ENCODE data around the gene PSD2.
"Not testable (repeated sequence)": the region's sequence is repeated elsewhere in the genome, so short reads cannot be mapped to it uniquely, and the experiment has no call there.

Gene PSD2

DNA sequence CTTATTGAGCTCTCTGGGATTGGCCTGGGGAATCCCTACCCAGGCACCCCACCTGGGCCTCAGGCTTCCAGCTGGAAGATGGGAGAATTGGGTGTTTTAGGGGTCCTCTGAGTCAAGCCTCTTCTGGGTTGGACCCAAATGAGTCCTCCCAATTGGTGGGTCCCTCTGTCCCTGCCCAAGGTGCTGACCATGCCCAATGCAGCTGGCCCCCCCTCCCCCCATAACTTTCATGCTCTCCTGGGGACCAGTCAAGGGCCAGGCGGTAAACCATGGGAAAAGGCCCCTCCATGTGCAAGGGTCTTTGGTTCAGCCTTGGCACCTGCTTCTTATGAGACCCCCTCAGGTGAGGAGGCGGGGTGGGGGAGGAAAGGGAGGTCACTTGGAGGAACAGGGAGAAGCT is 3.4 kb upstream of the PSD2 start:
- no peak for DNase-seq

DNA sequence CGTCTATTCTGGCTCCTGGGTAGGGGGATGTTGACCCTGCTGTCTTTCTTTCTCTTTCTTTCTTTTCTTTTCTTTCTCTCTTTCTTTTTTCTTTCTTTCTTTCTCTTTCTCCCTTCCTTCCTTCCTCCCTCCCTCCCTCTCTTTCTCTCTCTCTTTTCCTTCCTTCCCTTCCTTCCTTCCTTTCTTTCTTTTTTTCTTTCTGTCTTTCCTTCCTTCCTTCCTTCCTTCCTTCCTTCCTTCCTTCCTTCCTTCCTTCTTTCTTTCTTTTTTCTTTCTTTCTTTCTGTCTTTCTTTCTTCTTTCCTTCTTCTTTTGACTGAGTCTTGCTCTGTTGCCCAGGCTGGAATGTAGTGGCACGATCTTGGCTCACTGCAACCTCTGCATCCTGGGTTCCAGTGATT is 3.0 kb upstream of the PSD2 start:
- not testable (repeated sequence) for DNase-seq

DNA sequence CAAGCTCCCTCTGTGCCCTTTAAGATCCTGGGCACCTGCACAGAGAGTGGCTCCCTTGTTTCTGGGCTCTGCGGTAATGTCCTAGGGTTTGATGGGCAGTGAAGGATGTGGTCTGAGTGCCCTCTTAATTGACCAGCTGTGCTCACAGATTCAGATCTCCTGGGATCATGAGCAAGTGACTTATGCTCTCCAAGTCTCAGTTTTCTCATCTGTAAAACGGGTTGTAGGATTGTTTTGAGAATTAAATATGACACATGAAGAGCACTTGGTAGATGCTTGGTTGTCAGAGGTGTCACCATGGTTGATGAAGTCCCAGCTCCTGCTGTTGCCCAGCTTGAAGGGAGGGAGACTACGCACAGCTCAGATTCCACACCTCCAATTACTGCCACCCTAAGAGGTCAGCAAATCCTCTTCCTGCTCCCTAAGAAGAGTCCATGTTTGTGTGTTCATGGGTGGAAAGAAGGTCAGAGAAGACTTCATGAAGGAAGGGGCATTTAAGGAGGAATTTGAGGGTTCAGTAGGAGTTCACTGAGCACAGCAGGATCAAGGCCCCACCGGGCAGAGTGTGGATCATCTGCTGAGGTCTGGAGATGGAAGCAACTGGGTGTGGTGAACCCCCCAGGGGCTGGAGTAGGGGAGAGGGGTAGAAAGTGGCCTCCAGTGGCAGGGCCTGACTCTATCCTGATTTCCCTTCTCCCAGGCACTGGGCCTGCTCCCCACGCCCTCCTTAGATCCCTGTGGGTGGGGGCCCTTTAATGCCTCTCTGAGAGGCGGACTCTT is 1.4 kb upstream of the PSD2 start:
- DNase-seq = no peak

DNA sequence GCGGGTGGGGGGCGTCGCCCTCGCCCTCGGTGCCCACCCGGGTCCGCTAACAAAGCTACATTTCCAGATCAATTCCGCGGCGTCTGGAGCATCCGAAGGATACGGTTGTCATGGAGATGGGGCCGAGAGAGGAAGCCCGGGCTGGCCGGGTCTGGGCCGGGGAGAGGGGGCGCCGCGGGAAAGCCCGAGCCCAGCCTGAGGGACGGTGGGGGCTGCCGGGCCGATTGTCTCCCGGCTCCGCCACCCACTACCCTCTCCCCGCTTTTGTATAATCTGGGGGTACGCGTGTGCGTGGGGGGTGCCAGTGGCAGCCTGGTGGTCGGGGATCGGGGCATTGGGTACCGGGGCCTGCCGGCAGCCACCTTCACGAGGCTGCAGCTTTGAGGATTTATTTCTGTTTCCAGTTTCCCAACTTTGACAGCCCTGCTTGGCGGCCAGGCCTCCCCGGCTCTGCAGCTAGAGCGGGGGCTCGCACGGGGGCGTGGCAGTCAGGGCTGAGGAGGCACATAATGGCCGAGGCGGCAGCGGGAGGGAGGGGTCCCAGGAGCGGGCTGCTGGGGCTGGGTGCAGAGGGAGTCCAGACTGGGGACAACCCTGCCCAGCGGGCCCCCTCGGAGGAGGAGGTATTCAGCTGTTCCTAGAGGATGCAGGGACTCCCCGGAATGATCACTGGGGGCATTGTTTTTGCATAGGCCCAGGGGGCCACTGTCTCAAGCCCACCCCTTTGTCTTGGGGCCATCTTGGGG is 626 bp downstream of the PSD2 start:
- DNase-seq = no peak

DNA sequence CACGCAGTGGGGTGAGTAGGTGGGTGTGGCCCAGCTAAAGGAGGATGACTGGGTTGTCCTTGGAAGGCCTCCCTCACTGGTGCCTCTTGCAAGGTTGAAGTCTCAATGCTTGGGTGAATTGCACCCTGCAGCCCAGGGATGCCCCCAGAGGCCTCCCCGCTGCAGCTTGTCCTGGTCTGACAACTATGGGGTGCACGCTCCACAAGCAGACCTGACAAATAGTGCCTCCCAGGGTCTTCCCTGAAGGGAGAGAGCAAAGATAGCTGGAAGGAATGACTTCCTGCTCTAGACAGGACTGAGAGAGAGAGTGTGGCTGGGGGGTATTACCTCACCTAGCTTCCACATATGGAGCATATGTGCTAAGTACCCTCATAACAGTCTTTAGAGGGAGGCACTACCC is 1.7 kb downstream of the PSD2 start:
- no peak for DNase-seq

DNA sequence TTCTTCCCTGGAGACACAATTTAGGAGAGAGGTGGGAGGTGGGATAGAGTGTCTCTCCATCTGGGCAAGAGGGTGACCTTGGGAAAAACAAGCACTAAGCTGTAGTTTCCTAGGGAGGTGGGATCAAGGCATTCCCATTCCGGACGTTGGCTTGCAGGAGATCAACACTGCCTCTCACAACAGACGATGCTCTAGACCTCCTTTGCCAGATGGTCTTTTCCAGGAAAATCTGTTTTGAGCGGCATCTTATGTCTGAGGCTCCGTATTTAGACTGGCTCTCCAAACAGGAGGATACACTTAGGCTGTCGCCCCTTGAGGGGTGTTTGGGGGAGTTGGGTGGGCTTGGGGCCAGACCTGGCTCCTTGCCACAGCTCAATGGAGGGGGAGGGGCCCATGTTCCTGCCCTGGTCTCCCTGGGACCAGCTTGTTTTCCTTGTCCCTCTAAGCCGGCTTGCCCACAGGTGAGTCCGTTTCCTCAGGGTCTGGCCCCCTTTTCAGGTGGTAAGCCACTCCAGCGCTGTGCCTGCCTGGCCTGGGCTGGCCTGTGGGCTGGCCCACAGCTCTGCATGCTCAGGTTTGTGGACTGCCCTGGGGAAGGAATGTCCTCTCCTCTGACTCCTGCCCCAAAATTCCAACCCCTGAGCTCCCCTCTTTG is 2.4 kb downstream of the PSD2 start:
- DNase-seq = no peak

DNA sequence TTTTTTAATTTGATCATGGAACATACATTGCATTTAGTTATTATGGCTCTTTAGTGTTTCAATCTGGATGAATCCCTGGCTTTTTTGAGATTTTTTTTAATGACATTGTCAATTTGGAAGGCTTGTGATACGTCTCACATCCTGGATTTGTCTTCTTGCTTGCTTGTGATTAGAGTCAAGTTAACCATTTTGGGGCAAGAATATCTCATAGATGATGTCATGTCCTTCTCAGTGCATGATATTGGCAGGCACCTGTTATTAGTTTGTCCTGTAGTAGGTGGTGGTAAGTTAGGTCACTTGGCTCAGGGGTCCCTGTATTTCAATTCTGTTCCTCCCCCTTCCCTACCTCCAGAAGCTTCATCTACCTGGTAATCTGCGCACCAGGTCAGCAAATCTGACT is 3.3 kb downstream of the PSD2 start:
- DNase-seq = no peak

DNA sequence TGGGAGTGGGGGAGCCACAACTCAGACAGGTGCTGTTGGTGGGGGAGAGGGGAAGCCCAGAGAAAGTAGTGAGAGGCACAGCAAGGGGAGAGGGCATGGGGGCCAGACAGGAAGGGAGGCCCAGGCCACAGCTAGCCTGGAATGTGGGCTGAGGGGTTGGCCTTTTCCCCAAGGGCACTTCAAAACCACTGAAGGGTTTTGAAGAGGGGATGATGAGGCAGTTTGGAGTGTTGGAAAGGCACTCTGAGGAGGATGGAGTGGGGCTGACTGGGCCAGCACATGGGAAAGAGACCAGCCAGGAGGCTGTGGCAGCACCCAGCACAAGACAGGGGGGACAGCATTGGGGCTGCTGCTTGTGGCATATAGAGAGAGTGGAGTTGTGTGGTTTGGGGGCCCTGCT is 3.8 kb downstream of the PSD2 start:
- no peak for DNase-seq

DNA sequence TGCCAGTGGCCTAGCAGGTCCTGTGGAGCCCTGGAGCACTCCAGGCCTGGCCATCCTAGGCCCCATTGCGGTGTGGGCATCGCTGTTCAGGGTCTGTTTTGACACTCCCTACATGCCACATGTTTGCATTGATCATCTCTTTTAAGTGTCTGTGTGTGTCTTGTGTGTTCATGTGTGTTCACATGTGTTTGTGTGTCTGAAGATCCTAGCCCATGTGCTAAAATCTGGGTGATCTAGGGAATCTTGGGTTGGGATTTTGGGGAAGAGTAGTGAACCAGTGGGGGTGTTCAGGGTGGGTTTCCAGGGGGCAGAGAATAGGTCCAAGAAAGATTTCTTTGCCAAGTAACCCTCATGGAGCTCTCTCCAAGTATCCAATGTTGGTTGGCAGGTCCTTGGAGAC is 8.4 kb downstream of the PSD2 start:
- no peak for DNase-seq

DNA sequence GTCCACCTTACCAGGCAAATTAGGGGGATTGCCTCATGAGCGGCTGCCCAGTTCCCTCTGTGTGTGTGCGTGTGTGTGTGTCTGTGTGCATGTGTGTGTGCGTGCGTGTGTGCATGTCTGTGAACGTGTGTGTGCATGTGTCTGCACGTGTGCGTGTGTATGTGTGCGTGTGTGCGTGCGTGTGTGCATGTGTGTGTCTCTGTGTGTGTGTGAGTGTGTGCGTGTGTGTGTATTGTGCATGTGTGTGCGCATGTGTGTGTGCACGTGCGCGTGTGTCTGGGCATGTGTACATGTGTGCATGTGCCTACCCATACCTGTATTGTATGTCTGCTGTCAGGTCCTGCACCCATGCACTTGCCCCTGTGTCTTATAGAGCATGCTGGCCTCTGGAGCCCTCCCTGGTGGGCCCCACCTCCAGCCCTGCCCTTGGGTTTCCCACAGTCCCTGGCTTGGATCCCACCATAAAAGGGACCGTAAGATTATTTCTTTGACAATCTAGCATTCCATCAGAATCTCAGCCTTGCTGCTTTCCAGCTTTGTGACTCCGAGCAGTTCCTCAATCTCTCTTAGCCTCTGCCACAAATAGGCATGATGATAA is 9.3 kb downstream of the PSD2 start:
- no peak for DNase-seq

DNA sequence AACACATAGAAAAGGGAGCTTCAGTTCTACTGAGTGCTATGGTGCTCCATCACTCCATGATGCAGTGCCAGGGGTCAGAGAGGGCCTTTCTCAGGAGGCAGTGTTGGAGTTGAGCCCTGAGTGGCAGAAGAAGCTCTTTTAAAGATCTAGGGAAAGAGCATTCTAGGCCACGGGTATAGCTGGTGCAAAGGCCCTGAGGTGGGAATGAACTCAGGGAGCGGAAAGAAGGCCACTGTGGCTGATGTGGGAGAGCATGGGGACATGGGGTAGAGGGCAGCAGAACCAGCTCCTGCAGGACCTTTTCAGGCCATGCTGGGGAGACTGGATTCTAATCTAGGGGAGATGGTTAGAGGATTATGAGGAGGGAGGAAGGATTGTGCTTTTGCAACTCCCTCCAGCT is 9.9 kb downstream of the PSD2 start:
- DNase-seq = no peak

DNA sequence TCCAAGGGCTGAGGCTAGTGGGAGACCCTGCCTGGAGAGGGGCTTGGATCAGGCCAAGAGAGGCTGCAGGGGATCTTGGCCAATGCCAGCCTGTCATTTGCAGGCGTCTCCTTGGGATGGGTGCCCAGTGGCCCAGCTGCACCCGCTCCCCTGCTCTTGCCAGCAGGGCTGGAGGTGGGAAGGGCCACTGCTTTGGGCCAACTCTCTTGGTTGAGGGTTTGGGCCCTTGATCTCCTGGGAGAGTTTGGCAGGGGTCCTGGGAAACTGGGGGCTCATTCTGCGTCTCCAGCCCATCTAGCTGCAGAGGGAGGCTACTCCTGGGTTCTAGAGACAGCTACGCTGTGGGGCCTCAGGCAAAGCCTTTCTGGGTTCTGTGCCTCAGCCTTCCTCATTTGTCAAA is 10.5 kb downstream of the PSD2 start:
- DNase-seq = no peak

DNA sequence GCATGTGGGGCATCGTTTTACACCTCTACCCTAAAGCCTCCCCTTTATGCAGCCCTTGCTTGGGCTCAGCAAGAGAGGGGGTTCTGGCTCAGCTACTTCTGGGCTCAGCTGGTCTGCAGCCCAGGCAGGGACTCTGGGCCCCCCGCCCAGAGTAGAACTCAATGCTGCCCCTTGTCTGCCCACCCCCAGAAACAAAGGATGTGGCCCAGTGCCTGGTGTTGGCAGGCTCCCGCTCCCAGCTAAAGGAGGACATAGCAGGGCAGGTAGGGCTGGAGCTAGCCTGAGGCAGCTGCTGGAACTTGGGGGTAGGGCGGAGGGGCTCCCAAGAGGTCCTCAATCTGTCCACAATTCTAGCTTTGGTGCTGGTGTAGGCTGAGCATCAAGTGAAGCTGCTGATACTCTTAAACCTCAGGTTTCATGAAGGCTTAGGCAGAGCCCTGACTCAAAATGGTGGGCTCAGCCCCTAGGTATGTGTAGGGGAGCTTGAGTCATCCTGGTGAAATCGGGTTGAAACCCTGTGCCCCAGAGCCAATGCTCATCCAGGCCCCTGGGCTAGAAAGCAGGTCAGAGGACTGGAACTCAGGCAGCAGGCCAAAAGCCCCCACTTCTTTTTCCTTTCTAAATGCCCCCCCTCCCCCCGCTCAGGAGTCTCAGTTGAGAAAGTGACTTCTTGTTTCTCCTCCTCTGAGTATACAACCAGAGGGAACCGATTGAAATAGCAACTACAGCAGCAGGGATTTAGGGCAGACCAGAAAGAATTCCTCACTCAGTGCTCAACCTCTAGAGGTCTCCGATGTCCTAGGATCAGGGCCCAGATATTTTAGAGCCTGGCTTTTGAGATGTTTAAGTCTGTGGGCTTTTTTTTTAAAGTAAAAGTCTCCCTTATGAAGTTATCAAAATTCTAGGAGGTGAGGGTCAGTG is 11.4 kb downstream of the PSD2 start:
- no peak for DNase-seq

DNA sequence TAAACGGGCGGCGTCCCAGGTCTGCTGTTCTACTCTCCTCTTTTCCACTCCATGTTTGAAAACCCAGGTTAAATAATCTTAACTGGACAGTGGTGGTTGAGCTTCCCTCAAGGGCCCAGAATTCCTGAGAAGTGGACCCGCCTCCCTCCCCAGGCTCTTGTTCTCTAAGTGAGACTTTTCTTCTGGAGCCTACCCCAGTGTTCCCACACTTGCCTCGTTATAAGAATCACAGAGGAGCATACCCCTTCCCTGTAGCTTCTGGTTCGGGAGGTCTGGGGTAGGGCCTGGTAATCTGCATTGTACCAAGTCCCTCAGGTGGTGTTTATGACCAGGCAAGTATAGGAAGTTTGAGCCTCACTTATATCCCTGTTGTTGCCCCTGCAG is 12.0 kb downstream of the PSD2 start:
- no peak for DNase-seq

DNA sequence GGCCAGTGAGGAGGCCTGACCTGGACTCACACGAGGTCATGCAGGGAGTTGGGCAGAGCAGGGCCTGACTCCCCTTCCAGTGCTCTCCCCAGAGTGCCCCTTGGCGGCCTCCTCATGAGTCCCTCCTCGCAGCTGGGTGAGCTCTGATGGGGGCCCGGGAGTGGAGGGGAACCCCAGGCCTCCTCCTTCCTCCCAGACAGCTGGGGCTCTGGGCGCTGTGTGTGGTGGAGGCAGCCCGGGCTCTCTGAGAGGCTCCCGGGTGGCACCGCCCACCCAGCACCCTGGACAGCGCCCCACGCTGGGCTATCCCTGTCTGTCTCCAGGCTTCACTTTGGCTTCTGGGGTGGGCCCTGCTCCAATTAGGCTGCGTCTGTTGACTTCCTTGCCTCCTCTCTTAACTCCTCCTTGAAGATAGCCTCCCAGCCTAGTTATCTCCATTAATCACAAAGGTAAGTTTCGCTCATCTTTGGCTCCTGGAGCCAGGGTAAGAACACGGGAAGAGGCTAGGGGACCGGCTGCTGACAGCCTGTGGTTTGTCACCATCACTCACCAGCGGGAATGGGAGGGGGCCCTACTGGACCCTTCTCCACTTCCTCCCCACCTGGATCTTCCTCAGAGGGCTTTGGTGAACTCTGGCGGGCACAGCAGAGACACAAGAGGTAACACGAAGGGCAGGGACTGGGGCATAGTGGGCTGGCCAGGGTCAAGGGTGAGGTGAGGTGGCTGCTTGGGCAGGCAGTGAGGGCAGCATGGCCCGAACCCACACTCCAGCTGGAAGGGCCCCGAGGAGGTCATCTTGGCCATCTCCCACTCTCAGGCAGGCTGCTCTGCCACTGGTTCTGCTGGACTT is 13.1 kb downstream of the PSD2 start:
- no peak for DNase-seq

DNA sequence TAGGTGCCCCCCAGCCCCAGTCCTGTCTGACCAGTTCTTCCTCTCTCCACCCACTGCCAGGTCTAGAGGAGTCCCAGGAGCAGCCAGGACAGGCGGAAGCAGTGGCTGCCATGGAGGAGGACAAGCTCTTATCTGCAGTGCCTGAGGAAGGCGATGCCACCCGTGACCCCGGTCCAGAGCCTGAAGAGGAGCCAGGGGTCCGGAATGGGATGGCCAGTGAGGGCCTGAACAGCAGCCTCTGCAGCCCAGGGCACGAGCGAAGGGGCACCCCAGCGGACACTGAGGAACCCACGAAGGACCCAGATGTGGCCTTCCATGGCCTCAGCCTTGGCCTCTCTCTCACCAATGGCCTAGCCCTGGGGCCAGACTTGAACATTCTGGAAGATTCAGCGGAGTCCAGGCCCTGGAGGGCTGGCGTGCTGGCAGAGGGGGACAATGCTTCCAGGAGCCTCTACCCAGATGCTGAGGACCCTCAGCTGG is 13.8 kb downstream of the PSD2 start:
- DNase-seq = no peak

DNA sequence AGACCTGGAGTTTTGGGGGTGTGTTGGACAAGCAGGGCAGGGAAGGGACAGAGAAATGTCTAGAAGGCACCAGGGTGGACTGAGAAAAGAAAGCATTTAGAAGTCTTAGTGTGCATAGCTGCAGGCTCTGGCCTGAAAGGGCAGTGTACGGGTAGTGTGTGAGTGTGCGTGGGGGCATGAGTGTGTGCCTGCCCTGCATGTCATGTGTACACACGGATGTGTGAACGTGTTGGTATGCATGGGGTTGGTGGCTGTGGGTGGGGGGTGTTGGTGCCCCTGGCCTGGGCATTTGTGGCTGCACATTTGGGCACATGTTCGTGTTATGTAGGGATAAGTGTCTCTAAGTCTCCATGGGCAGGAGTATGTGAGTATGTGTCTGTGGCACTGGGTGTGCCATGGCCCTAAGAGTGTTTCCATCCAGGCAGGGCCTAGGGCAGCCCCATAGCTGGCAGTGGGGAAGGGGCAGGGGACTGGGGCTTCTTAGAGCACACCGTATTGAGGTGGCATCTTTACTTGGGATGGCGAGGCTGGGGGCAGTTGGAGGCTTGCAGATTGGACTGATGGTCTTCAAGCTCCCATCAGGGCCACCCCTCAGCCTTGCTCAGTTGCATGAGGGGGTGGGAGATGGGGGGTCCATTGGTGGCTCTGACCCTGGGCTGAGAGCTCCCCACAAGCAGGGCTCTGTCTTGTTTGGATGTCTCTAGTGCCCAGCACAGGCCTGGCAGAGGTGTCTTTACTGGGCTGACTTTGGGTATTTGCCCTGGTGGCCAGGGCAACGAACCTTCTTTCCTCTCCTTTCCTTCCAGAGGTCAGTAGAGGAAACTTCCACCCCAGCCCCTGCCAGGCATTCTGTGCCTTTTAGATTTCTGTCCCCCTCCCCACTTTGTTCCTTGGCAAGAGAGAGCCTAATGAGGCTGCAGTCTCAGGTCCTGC is 15.0 kb downstream of the PSD2 start:
- DNase-seq = no peak

DNA sequence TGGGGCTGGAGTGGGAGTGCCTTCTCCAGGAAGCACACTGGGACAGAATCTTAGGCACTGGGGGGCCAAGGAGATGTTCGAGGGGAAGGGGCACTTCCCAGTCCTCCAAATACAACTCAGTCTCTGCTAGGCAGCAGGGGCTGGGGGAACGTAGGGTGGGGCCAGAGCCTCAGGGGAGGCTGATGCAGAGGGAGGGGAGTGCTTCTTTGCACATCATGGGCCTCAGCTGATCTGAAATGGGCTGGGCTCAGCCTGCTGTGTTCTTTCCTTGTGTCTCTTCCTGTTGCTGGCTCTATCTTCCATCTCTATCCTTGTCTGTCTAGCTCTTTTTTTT is 15.6 kb downstream of the PSD2 start:
- DNase-seq = no peak

DNA sequence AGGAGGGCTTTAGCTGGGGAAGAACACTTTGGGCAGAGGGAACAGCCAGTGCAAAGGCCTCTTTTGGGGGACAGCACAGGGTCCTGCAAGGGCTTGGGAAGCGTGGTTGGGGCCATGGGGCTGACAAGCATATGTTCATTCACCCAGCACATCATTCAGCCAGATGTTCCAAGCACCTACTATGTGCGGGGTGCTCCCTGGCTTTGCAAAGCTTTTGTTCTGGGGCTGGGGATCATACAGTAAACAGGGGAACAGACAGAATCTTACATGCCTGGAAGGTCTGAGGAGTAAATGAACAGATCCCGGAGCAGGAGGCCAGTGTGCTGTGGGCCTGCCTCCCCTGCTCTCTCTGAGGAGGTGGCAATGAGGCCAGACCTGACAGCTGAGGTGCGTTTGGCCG is 16.7 kb downstream of the PSD2 start:
- no peak for DNase-seq
